22Rv1 (cell line): ENCODE data around the gene KRT75.

ENCODE experiments used
- CTCF ChIP-seq: fragments of 450-650 bp; IDR thresholded peaks from 2 replicates; pipeline ENCODE4 v1.5.1; 2017; ENCODE audit warnings: mild to moderate bottlenecking
- ZFX ChIP-seq: fragments of 450-650 bp; IDR thresholded peaks from 2 replicates; pipeline ENCODE4 v1.6.1; 2017; ENCODE audit warnings: antibody characterized with exemption, borderline replicate concordance

GRCh38 chr12:52381206-52381605, 53.0 kb downstream of the KRT75 start:
- TF ChIP-seq CTCF (no peak), ZFX (no peak)
